Measurements from ENCODE around the gene LUZP2. TPM values are rescaled to one million over a fixed set of nuclear protein-coding genes. Genes with fewer than 3 reads are reported as not detected.
A peak's percentile ranks its signal among the peaks of the same experiment; 100 is the strongest.

LUZP2 gene
- under 1 TPM in 3 of 6 donors, not detected in 3; 0.20 to 0.46 (median 0.23) TPM for total RNA-seq

DNA sequence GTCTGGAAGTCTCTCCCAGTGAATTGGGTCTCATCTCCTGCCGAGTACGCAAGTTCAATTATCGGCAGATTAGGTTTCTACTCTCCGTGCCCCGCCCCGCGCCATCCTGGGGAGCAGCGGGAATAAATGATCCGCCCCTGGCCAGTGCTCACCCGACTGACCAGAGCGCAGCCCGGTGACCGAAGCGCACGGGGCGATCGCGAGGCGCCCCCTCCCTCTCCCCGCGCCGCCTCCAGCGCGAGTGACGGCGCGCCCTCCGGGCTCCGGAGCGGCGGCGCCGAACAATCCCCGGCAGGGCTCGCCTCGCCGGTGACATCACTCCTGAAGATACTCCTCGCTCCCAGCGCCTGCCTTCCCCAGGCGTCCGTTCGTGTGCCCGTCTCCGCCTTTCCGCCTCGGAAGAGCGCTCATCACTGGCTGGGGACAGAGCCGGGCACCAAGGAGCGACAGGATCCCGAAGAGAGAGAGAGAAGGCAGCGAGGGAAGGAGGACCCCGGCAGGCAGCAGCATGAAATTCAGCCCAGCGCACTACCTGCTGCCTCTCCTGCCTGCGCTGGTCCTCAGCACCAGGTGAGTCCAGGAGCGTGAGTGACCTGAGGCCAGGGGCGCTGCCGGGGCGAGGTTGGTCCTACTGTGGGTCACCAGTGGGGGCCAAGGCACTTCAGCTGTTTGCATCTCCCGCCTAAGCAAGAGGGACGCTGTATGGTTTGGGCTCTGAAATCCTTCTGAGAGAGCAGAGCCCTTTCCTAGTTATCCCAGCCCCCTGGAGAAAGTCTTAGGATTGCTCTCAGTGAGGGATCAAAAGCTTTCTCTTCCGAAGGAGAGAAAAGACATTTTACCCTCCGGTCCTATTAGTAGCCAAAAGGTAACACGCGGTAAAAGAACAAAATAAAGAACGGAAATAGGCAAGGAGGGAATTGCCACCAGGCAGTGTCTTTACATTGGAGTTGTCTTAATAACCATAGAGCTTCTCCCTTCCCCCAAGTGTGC is at the start of gene LUZP2:
LUZP2 (plus strand) TSS at position 318 of the 990 bp plus-strand sequence.
- H3K36me3 ChIP-seq: no peaks in the 10 kb centered on the region
- ATAC-seq (ENCODE audit: low FRiP score in 2 of 2) (peak; percentile 37 to 95), DNase-seq (peak in 1 of 2 donors; percentile 79)
- H3K9me3 ChIP-seq: no peaks in the 10 kb centered on the region
- 4 to 7% methylated on average over 16 to 63 of the region's 65 CpGs for WGBS, 2 donors
- TF ChIP-seq POLR2A (IDR thresholded peaks at IDR 0.05) (no peak), POLR2AphosphoS5 (IDR thresholded peaks at IDR 0.05) (no peak), EP300 (IDR thresholded peaks at IDR 0.05) (no peak), CTCF (IDR thresholded peaks at IDR 0.05) (no peak)
- peak within 1 kb of the TSS; percentile 21 to 45 (median 38) for H3K4me3 ChIP-seq
- H3K4me1 ChIP-seq: peaks cover 0 to 13% (median 2%) of the 10 kb centered on the region in 4 donors
- H3K27ac ChIP-seq: no peak within 1 kb of the TSS
- H3K27me3 ChIP-seq: no peaks in the 10 kb centered on the region

GRCh38 chr11:24453129-24453718 is 43.6 kb upstream of the LUZP2 start:
- H3K4me1 ChIP-seq: no peaks in the 10 kb centered on the region
- H3K27me3 ChIP-seq: no peaks in the 10 kb centered on the region
- DNase-seq (no peak), ATAC-seq (ENCODE audit: low FRiP score in 2 of 2) (no peak)
- H3K4me3 ChIP-seq: no peak overlapping the region
- 86 to 89% methylated on average over 3 of the region's 3 CpGs for whole genome bisulfite sequencing, 2 donors
- no peaks in the 10 kb centered on the region for H3K36me3 ChIP-seq
- H3K9me3 ChIP-seq: no peaks in the 10 kb centered on the region
- no peak for TF ChIP-seq EP300 (IDR thresholded peaks at IDR 0.05)
- no peak overlapping the region for H3K27ac ChIP-seq

DNA sequence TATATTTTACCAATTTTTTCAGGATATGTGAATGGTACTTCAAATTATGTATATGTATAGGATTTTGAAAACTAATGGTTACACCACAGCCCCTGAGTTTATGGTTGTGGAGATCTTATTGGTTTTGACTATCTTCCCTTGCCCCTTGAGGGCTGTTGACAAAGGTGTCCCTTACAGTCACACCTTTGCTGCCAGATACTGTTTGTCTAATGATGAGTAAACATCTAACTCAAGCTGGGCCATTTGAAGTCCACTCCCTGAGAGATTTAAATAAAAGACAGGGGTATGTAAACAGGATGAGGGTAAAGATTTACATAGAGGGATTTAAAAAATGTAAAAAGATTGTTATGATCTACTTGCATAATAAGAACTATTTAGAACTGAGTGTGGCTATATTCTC is 38.9 kb upstream of the LUZP2 start:
- Histone ChIP-seq H3K9me3 (no peaks in the 10 kb centered on the region), H3K4me1 (no peaks in the 10 kb centered on the region), H3K36me3 (no peaks in the 10 kb centered on the region), H3K27ac (no peak overlapping the region), H3K27me3 (no peaks in the 10 kb centered on the region), H3K4me3 (no peak overlapping the region)
- TF ChIP-seq POLR2A (IDR thresholded peaks at IDR 0.05) (no peak), EP300 (IDR thresholded peaks at IDR 0.05) (no peak), POLR2AphosphoS5 (IDR thresholded peaks at IDR 0.05) (no peak), CTCF (IDR thresholded peaks at IDR 0.05) (no peak)
- DNase-seq: no peak
- ATAC-seq (ENCODE audit: low FRiP score in 2 of 2): no peak

- TF ChIP-seq CTCF (IDR thresholded peaks at IDR 0.05): no peak
- TF ChIP-seq POLR2AphosphoS5 (IDR thresholded peaks at IDR 0.05): no peak
- TF ChIP-seq POLR2A (IDR thresholded peaks at IDR 0.05): no peak
- no peak for TF ChIP-seq EP300 (IDR thresholded peaks at IDR 0.05)
- H3K27ac ChIP-seq: no peak overlapping the region
These were observed 26.4 kb upstream of the LUZP2 start for GRCh38 chr11:24470431-24470830.

DNA sequence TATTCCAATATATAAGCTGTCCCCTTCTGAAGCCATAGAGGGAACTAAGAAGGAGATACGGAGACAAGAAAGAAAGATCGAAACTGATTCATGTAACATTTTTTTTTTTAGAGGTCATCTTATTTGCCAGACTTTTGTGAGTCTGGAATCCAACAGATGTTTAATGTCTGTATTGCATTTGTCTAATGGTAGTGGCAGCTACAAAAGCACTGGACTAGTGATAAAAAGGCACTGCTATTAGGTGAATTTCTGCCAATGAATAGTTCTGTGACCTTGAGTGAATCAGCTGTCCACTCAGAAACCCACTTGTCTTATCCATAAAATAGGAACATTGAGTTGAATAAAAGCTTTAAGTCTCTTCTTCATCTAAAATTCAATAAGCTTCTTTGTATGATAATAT is 25.8 kb upstream of the LUZP2 start:
- peaks cover 0 to 4% (median 1%) of the 10 kb centered on the region in 4 donors for H3K9me3 ChIP-seq

More at GRCh38 chr11:24470431-24470830, 26.4 kb upstream of the LUZP2 start:
- peaks cover 0 to 4% (median under 1%) of the 10 kb centered on the region in 4 donors for H3K9me3 ChIP-seq
- no peaks in the 10 kb centered on the region for H3K36me3 ChIP-seq
- H3K4me3 ChIP-seq: no peak overlapping the region
- DNase-seq: no peak
- WGBS, 2 donors: 90 to 92% methylated on average over 1 of the region's 1 CpG
- ATAC-seq (ENCODE audit: low FRiP score in 2 of 2): no peak
- H3K27me3 ChIP-seq: no peaks in the 10 kb centered on the region
- no peaks in the 10 kb centered on the region for H3K4me1 ChIP-seq

More for the DNA sequence above, 25.8 kb upstream of the LUZP2 start:
- no peak for DNase-seq
- H3K27ac ChIP-seq: no peak overlapping the region
- 15 to 23% methylated on average over 2 of the region's 2 CpGs for WGBS, 2 donors
- no peak overlapping the region for H3K4me3 ChIP-seq
- H3K36me3 ChIP-seq: no peaks in the 10 kb centered on the region
- no peak for ATAC-seq (ENCODE audit: low FRiP score in 2 of 2)
- no peaks in the 10 kb centered on the region for H3K27me3 ChIP-seq
- no peak for TF ChIP-seq CTCF (IDR thresholded peaks at IDR 0.05)
- no peak for TF ChIP-seq EP300 (IDR thresholded peaks at IDR 0.05)
- no peak for TF ChIP-seq POLR2A (IDR thresholded peaks at IDR 0.05)
- no peak for TF ChIP-seq POLR2AphosphoS5 (IDR thresholded peaks at IDR 0.05)
- no peaks in the 10 kb centered on the region for H3K4me1 ChIP-seq
